HG02870 (cell line): ENCODE results near the gene SPATA31C2.
"Not testable (repeated sequence)": the region's sequence is repeated elsewhere in the genome, so short reads cannot be mapped to it uniquely, and the experiment has no call there.

ENCODE experiments used
- ATAC-seq: cut with Tn5 transposase; IDR thresholded peaks from one replicate; pipeline ENCODE4 v1.9.1; 2021; ENCODE audit warnings: mild to moderate bottlenecking, moderate library complexity; ENCODE audit not compliant: unreplicated experiment

SPATA31C2 gene

GRCh38 chr9:88138375-88138774 lies at the start of gene SPATA31C2:
Gene SPATA31C2 (minus strand): TSS chr9:88138475. CDS start chr9:88138446, 29 bp downstream.
- ATAC-seq: not testable (repeated sequence)

- no peak for ATAC-seq
Observed at GRCh38 chr9:88187631-88188030, 49.4 kb upstream of the SPATA31C2 start.

- ATAC-seq: no peak
Observed at GRCh38 chr9:88186495-88187110, 48.3 kb upstream of the SPATA31C2 start.

GRCh38 chr9:88184976-88185375 lies 46.7 kb upstream of the SPATA31C2 start:
- ATAC-seq: no peak

- ATAC-seq: no peak
Observed at GRCh38 chr9:88183798-88184495, 45.7 kb upstream of the SPATA31C2 start.

- no peak for ATAC-seq
Observed at GRCh38 chr9:88182501-88182900, 44.2 kb upstream of the SPATA31C2 start.

- no peak for ATAC-seq
Observed at GRCh38 chr9:88180081-88180765, 41.9 kb upstream of the SPATA31C2 start.

- ATAC-seq: no peak
Observed at GRCh38 chr9:88179062-88179521, 40.8 kb upstream of the SPATA31C2 start.

GRCh38 chr9:88178641-88179040 lies 40.4 kb upstream of the SPATA31C2 start:
- ATAC-seq: no peak

GRCh38 chr9:88177371-88177770 lies 39.1 kb upstream of the SPATA31C2 start:
- no peak for ATAC-seq

- no peak for ATAC-seq
Observed at GRCh38 chr9:88174324-88174723, 36.0 kb upstream of the SPATA31C2 start.

GRCh38 chr9:88173378-88173999 lies 35.2 kb upstream of the SPATA31C2 start:
- ATAC-seq: no peak

GRCh38 chr9:88169700-88170099 lies 31.4 kb upstream of the SPATA31C2 start:
- ATAC-seq: no peak

- ATAC-seq: no peak
Observed at GRCh38 chr9:88168564-88168963, 30.3 kb upstream of the SPATA31C2 start.

GRCh38 chr9:88166660-88167059 lies 28.4 kb upstream of the SPATA31C2 start:
- no peak for ATAC-seq

GRCh38 chr9:88164850-88165249 lies 26.6 kb upstream of the SPATA31C2 start:
- no peak for ATAC-seq

- no peak for ATAC-seq
Observed at GRCh38 chr9:88161144-88161543, 22.9 kb upstream of the SPATA31C2 start.

- ATAC-seq: no peak
Observed at GRCh38 chr9:88143957-88144625, 5.8 kb upstream of the SPATA31C2 start.

- ATAC-seq: no peak
Observed at GRCh38 chr9:88143179-88143578, 4.9 kb upstream of the SPATA31C2 start.

- not testable (repeated sequence) for ATAC-seq
Observed at GRCh38 chr9:88133552-88133951, 4.7 kb downstream of the SPATA31C2 start.

- ATAC-seq: not testable (repeated sequence)
Observed at GRCh38 chr9:88129556-88129955, 8.7 kb downstream of the SPATA31C2 start.
